Kidney capillary endothelial cell (primary cell): ENCODE data around the gene DAPK1.

Experiments used
- DNase-seq: peaks from one replicate; pipeline ENCODE4 v3.0.0-alpha.2; 2018; ENCODE audit warnings: low spot score

DAPK1 gene

GRCh38 chr9:87668722-87669121 lies 171.1 kb downstream of the DAPK1 start:
- DNase-seq: no peak

GRCh38 chr9:87670572-87671264 lies 173.1 kb downstream of the DAPK1 start:
- no peak for DNase-seq

DNA sequence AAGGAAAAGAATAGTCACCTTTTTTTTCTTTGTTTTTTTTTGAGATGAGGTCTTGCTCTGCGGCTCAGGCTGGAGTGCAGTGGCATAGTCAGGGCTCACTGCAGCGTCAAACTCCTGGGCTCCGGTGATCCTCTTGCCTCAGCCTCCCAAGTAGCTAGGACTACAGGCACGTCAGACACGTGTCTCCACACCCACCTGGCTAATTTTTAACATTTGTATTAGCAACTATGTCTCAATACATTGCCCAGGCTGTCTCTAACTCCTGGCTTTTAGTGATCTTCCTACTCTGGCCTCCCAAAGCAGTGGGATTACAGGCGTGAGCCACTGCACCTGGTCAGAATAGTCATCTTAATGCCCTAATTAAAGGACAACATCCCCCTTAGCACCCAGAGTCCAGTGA lies 173.8 kb downstream of the DAPK1 start:
- no peak for DNase-seq

DNA sequence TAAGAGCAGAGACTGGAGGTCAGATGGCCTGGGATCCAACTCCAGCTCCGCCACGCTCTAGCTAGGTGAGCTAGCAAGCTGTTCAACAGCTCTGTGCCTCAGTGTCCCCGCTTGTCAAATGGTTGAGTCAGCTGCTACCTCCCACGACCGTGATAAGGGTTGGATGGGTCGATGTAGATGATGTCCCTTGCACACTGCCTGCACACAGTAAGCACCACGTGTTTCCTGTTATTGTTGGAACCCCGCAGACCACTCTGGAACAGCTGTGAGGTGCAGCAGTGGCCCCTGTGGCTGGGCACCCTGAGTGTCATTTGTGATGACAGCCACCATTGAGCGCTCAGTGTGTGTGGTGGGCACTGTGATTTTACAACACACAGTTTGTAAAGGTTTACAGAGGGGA lies 174.3 kb downstream of the DAPK1 start:
- DNase-seq: no peak

DNA sequence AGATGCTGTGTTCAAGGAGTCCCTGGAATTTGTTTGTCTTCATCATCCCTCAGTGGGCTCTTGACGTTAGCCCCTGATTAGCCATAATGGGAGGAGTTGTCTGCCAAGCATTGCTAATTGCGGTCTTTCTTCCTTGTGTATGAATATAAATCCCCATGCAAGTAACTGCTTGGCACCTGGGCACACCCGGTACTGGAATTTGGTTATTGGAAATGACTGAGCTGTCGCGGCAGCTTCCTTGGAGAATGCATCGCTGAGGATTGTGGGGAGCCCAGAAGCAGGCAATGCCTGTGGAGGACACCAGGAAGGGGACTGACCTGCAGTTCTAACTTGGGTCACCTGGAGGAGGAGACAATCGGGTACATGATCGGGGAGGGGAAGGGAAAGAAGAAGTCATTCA lies 174.9 kb downstream of the DAPK1 start:
- DNase-seq: no peak

DNA sequence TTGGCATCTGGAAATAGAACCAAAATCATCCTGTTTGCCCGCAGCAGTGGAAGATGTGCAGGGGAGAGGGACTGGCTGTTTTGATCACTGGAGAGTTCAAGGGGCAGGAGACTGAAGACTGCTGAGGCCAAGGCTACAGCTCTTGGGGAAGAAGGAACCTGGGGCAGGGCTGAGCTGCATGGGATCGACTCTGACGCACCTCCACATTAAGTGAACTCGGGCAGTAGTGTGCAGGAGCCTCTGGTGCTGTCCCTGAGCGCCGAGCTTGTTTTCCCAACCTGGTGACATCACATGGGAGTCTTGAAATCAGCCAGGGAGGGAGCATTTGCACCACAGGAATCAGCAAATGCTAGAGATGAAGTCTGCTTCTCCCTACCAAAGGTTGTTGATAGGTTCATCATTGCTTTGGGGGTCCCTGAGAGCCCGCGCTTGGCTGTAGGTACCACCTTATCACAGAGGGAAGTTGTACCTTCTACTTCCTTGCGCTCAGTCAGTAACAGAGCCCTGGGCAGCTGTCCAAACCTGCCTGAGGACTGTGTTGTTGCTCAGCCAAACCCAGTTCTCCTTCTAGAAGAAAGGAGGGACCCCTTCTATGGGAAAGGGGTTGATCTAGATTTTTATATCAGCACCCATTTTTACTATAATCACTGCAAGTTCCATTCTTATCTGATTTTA lies 175.9 kb downstream of the DAPK1 start:
- DNase-seq: no peak

DNA sequence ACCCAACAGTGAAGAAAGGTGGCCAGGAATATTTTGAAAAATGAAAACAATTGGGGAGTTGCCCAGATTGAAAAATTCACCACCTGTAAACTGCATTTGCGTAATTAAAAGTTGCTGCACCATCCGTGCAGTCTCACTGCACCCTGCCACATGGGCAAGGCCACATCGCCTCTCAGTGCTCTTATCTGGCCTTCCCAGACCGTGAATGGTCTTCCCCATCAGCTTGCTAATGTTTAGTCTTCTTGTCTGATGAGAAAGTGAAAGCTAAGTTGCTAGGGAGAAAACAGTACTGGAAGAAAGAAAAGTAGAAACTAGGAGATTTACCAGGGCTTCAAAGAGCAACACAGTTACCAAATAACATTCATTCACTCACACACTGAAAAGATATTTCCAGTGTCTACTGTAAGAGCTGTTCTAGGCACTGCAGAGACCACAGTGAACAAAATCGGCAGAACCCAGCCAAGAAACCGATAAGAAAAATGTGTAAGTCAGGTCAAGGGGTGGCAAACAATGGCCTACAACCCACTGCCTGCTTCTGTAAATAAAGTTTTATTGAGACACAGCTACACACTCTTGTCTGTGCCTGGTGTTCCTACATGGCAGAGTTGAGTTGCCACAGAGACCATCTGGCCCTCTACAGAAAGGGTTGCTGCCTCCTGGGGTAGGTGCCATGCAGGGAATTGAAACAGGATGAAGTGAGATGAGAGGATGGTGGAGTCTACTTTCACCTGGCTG lies 177.1 kb downstream of the DAPK1 start:
- no peak for DNase-seq

DNA sequence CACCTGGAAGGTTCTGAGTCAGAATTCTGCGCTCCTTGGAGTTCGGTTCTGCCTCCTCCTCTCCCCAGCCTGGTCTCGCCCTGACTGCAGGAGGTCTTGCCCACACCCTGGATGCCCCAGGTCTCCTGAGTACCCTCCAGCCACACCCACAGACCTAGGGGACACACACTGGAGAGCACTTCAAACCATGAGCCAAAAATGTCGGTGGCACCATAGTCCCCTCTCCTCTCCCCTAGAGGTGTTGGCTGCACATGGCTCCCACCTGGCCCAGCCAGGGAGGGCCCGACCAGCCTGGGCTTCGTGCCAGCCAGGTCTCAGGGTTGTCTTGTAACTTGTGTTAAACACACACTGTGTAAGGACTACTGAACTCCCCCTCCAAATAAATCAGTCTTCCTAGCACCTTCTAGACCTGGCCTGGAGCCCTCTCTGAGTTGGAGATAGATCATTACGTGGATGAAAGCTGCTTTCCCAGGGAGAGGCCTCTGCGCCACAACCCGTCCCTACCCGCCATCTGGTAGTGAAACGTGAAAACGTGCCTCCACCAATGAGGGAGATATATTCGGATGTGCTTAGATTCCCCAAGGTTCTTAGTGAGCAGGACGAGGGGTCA lies 178.3 kb downstream of the DAPK1 start:
- DNase-seq: no peak

- no peak for DNase-seq
Measured at GRCh38 chr9:87676976-87677775, 179.5 kb downstream of the DAPK1 start.

DNA sequence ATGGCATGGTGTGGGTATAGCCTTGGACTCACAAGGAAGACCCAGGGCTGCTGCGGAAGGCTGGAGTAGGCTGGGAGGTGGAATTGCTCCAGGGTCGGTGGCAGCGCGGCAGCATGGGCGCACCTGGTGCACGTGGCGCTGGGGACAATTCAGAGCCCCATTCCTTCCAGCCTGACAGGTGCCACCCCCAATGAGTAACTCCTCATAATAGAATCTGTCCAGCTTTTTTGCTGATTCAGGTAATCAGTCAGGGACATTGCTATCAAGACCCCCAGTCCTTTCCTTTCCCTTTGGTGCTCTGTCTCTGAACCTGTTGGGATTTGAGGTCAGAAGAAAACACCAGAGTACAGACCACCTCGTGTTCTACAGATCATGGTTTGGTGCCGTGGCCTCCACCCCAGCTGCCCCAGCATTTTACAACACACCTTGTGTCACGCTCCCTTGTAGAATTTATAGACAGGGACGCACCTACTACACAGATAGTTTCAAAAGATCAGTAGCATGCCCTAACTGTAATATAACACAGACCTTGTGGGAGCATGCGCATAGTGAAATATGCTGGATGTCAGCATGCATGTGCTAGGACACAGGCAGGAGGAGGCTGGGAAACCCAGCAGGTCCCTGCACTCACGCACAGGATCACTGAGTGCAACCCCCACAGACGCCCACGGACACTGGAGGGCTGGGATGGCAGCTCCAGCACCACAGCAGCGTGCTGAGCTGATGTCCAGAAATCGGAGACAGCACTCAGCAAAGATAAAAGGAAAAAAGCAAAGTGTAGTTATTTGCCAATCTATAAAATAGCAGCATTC lies 180.3 kb downstream of the DAPK1 start:
- no peak for DNase-seq

GRCh38 chr9:87678650-87679355 lies 181.1 kb downstream of the DAPK1 start:
- DNase-seq: peak; percentile 57

DNA sequence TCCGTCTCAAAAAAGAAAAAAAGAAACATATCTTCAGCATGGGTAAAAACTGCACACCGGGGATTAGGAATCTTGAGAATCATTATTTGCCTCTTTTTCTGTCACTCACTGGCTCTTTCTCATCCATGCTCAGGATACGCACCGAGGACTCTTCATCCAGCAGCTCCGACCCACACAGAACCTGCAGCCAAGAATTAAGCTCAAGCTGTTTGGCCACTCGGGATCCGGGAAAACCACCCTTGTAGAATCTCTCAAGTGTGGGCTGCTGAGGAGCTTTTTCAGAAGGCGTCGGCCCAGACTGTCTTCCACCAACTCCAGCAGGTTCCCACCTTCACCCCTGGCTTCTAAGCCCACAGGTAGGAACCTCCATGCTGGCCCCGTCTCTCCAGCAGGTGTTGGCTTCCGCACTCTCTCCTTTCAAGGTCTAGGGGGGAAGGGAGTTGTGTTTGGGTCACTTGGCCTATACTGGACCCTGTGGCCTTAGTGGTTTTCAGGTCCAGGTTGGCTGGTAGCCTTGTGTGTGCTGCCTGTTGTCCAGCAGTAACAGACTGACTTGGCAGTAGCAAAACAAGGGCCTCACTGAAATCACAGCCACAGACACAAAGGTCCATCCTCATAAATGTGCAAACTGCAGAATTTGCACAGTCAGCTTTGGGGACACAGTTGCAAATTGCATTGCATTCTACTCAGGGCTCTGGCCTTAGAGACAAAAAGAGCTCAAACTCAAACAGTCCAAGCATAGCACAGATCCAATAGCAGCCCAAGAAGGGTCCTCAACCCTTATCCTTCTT lies 183.8 kb downstream of the DAPK1 start:
- no peak for DNase-seq

DNA sequence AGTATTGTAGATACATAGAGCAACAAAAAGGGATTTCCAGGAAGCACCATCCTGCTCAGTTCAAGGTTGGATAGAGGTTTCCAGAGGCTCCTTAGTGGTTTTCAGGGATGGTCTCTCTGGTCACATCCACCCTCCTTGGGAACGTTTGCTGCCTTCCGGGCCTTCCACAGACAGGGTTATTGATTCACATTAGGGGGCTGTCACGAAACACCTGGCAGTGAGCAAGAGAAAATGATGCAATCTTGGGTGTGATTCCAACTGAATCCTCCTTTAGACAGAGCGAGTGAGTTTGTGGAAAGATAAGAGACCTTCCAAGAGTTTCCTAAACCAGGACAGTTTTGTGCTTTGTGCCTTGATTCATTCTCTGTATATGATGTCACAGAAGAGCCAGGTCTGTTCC lies 184.4 kb downstream of the DAPK1 start:
- no peak for DNase-seq

DNA sequence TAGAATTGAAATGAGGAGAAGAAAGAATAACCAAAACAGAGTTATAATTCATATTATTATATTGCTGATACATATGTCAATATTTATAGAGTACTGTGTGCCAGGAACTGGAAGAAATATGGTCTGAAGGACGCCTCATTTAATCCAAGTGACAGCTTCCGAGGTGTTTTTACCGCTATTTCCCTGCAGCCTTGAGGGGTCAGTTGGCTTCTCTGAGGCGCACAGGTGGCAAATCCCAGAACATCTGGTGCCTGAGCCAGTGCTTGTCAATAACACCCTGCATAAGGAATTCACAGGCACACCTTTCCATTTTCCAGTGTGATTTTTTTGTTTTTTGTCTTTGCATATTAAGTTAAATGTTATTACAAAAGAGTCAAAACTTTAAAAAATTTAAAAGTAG lies 185.0 kb downstream of the DAPK1 start:
- no peak for DNase-seq

GRCh38 chr9:87683751-87684626 lies 186.3 kb downstream of the DAPK1 start:
- no peak for DNase-seq

- DNase-seq: peak; percentile 25
Measured at GRCh38 chr9:87684627-87685219, 187.1 kb downstream of the DAPK1 start.

DNA sequence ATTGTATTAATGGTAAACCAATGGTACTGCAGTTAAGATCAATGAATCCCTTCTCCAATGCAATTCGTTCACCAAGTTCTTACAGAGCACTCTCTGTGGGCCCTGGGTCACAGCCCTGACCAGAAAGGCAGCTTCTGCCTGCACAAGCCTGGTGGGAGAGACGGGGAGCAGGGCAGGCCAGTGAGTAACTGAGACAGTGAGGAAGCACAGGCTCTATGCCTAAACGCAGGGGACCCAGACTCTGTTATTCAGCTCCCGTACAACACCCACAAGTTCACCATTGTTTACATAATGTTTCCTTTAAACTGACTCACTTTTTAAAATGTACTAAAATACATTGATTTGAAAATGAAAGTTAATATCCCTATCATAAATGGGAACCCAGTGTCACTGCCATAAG lies 187.8 kb downstream of the DAPK1 start:
- no peak for DNase-seq

GRCh38 chr9:87685871-87686519 lies 188.3 kb downstream of the DAPK1 start:
- DNase-seq: no peak
